ENCODE measurements around the gene APMAP. TPM values are rescaled to one million over a fixed set of nuclear protein-coding genes. Genes with fewer than 3 reads are reported as not detected.

The APMAP gene
- total and polyA plus RNA-seq, 10 of the 15 experiments (the other 5 are each of a cell fraction or from before 2014, with no cell fraction given) = 12.1 to 60.2 (median 32.7) TPM

- TF ChIP-seq ZNF592 (IDR thresholded peaks at IDR 0.05) (no peak), IRF4 (IDR thresholded peaks at IDR 0.05; ENCODE audit: low read depth, low read length) (no peak), HDAC6 (IDR thresholded peaks at IDR 0.05; ENCODE audit: unreplicated experiment) (no peak)
- TF ChIP-seq, protein P1, sequence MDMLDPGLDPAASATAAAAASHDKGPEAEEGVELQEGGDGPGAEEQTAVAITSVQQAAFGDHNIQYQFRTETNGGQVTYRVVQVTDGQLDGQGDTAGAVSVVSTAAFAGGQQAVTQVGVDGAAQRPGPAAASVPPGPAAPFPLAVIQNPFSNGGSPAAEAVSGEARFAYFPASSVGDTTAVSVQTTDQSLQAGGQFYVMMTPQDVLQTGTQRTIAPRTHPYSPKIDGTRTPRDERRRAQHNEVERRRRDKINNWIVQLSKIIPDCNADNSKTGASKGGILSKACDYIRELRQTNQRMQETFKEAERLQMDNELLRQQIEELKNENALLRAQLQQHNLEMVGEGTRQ (IDR thresholded peaks at IDR 0.05; ENCODE audit: borderline replicate concordance, low read depth, low read length) = no peak
Measured at GRCh38 chr20:24981790-24982189, 10.8 kb downstream of the APMAP start (continued).

DNA sequence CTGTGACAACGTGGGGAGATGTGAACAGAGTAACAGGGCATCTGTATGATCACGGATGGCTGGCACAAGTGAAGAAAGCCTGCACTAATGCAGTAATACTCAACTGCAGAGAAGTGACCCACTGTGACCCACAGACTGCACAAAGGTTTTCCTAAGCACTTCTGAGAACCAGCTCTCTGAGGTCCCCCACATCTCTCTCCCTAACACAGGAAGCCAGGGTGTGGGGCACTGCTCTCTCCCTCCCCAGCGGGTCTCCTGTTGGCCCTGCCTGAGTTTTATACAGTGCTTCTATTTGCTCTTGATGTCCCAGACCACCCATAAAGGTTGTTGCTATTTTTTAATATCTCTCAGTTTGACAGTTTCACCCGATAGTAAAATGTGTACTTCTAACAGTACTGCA, 11.3 kb downstream of the APMAP start:
- peaks cover 16% of the 10 kb centered on the region in 2 experiments for H3K36me3 ChIP-seq (ENCODE audit: control insufficient read depth in 2 of 2, insufficient read depth in 2 of 2, low read length in 1 of 2)
- H3K9ac ChIP-seq (ENCODE audit: control insufficient read depth, insufficient read depth, low read length) = no peak overlapping the region
- RAD21 ChIA-PET (ENCODE audit: unreplicated experiment) = no interaction called here
- POLR2A ChIA-PET = no interaction called here
- no peak overlapping the region for H3K4me3 ChIP-seq
- in situ Hi-C loops (cut with MboI) = no loop called here
- DNase-seq (ENCODE audit: low read depth, low spot score) = no peak
- CTCF ChIA-PET = no interaction called here
- no peaks in the 10 kb centered on the region for H3K27me3 ChIP-seq (replicated peaks in 1 of 2; ENCODE audit: control insufficient read depth in 2 of 2, insufficient read depth in 2 of 2, low read length in 1 of 2)
- BruUV-seq (replicated peaks) = no TSS peak
- H3K4me2 ChIP-seq (ENCODE audit: control insufficient read depth, insufficient read depth) = no peak overlapping the region
- H3K27ac ChIP-seq (ENCODE audit: control insufficient read depth, insufficient read depth) = no peak overlapping the region
- SMC1A ChIA-PET (ENCODE audit: uncharacterized antibody, unreplicated experiment) = interaction anchor here (1.1 kb wide), 1 partner anchor 9 kb away, joined by 3 read pairs; no protein-coding TSS in a partner anchor
- H4K20me1 ChIP-seq (ENCODE audit: control insufficient read depth, insufficient read depth) = no peaks in the 10 kb centered on the region
- peaks cover 6% of the 10 kb centered on the region for H3K79me2 ChIP-seq (ENCODE audit: control insufficient read depth, insufficient read depth, low read length)
- peaks cover 16% of the 10 kb centered on the region; the same call in 2 of the 3 replicates for H3K9me3 ChIP-seq (replicated peaks; ENCODE audit: control insufficient read depth, insufficient read depth, low read length)
- WGBS (ENCODE audit: insufficient coverage, insufficient replicate concordance, low lambda C conversion rate, missing lambda C conversion rate) = 76% methylated on average over 4 of the region's 4 CpGs
- H2AFZ ChIP-seq (ENCODE audit: control insufficient read depth, low read depth, low read length) = no peak overlapping the region
- no peak for FAIRE-seq
- intact Hi-C loops (cut with micrococcal nuclease; ENCODE audit: unreplicated experiment) = no loop called here
- ATAC-seq = no peak
- no peaks in the 10 kb centered on the region for H3K4me1 ChIP-seq (ENCODE audit: control insufficient read depth, insufficient read depth, low read length)
- TF ChIP-seq ZNF274 (IDR thresholded peaks at IDR 0.05; ENCODE audit: insufficient read depth, insufficient read length) (no peak), BCL11A (IDR thresholded peaks at IDR 0.05; ENCODE audit: low read depth, low read length) (no peak), NFXL1 (IDR thresholded peaks at IDR 0.05; ENCODE audit: borderline replicate concordance) (no peak), ZNF592 (IDR thresholded peaks at IDR 0.05) (no peak), HSF1 (IDR thresholded peaks at IDR 0.05; ENCODE audit: low read depth, low read length) (no peak), NR2C2 (IDR thresholded peaks at IDR 0.05; ENCODE audit: borderline replicate concordance, control insufficient read depth, insufficient read length, low read depth) (no peak)
- TF ChIP-seq, protein P2, sequence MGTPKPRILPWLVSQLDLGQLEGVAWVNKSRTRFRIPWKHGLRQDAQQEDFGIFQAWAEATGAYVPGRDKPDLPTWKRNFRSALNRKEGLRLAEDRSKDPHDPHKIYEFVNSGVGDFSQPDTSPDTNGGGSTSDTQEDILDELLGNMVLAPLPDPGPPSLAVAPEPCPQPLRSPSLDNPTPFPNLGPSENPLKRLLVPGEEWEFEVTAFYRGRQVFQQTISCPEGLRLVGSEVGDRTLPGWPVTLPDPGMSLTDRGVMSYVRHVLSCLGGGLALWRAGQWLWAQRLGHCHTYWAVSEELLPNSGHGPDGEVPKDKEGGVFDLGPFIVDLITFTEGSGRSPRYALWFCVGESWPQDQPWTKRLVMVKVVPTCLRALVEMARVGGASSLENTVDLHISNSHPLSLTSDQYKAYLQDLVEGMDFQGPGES (IDR thresholded peaks at IDR 0.05) = no peak
